ENCODE results near the gene ARHGEF7.

Gene ARHGEF7

GRCh38 chr13:111298214-111298975, 183.3 kb downstream of the ARHGEF7 start:
- no peak for DNase-seq (ENCODE audit: low spot score)

GRCh38 chr13:111302045-111302726, 187.1 kb downstream of the ARHGEF7 start:
- no peak for DNase-seq (ENCODE audit: low spot score)

DNA sequence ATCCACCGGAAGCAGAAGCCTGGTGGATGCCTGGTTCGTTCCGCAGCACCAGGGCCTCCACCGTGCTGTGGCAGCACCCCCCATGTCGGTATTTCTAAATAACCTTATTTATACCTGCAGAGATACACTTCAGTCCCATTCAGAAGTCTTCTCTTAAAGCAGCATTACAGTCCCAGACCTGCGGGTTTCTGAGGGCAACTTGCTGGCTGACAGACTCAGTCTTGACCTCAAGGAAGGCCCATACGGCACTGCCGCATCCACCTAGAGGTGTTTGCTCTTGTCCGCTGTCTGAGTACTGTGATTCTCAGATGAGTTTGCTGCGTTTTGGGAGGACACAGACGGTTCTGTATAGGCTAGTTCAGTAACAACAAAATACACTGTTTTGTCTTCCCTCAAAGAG, 188.4 kb downstream of the ARHGEF7 start:
- DNase-seq (ENCODE audit: low spot score), result no peak

DNA sequence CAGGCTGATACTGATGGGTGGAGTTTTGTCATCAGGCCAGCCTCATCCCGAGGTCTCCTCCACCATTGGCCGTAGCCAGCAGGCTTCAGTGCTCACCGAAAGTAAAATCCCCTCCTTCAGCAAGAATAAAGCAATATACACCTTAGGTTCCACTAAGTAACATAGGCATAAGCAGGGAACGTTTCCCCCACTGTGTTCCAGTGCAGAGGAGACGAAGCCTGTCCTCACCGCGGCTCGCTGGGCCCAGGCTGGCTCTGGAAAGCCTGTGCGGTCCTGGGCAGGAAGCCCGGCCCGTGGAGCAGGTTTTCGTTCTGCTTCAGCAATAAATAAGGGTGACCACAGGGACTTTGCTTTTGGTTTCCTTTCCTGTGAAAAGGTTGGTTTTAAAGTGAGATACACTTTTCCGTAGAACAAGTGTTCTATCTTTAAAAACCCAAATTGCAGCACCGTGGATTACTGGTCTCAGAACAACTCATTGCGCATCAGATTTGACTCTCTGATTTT, 189.0 kb downstream of the ARHGEF7 start:
- DNase-seq (ENCODE audit: low spot score), result no peak

DNA sequence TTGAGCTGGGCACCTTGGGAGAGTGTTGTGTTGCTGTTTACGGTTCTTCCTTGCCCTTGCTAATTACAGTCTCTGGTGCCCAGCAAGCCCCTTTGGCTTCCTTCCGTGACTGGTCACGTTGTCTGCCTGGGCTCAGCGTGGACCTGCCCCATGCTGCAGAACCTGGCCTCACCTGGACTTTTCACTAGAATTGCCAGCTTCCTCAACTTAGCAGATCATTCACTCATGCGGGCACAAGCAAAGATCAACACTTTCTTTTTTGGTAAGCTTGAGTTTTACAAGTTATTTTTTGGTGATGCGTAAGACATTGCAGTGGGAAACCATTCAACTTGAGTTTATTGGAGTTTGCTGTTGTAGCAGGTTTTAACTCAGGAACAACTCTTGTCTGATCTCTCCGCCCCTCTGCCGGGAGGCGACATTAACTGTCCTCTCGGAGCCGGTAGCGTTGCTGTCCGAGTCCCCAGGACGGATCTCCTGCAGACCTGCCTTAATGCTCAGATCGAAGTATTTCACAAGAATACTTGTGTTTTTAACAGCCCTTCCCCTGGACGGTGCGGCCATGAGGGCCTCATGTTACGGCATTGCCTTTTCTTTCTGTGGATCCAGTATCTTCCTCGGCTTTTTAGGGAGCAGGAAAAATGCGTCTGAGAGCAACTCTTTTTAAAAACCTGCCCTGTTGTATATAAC, 189.6 kb downstream of the ARHGEF7 start:
- DNase-seq (ENCODE audit: low spot score), result no peak

DNA sequence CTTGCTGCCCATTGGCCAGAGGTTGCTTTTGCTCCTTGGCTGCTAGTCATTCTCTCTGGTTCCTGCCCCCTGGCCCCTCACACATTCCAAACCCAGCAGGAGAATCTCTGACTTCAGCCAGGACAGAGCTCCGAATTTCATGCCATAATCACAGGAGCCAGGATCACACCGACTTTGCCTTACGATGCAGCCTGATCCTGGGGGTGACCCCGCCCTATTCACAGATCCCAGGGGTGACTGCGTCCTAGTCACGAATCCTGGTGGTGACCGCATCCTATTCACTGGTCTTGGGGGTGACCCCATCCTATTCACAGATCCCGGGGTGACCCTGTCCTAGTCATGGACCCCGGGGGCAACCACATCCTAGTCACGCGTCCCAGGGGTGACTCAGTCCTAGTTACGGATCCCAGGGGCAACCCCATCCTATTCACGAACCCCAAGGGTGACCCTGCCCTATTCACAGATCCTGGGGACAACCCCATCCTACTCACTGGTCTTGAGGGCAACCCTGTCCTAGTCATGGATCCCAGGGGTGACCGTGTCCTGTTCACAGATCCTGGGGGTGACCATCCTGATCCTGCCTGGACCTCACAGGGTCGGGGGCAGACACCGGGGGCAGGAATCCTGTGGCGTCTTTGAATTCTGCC, 198.0 kb downstream of the ARHGEF7 start:
- DNase-seq (ENCODE audit: low spot score), result no peak

DNA sequence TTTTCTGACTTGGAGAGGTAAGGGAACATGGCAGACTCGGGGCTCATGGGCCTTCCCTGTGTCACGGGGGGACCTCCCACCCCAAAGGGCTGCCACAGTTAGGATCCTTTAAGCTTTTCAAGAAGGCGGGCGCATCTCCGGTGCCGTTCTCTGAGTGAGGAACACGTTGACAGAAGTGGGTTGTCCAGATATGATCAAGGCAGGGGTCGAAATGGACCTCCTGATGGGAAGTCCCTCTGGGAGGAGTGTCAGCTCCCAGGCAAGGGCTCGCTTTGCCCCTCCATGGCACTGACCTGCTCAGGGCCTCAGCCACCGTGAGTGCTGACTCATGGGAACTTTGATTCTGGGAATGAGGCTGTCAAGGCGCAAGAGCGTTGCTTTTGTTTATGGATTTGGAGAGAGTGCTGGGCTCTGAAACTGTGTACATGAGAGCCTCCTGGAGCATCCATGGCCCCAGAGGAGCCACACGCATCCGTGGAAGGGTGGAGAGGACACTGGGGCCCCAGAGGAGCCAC, 198.9 kb downstream of the ARHGEF7 start:
- DNase-seq (ENCODE audit: low spot score), result no peak

GRCh38 chr13:111314852-111315251, 199.7 kb downstream of the ARHGEF7 start:
- DNase-seq (ENCODE audit: low spot score), result no peak

- DNase-seq (ENCODE audit: low spot score), result no peak
Measured at GRCh38 chr13:111315347-111315995, 200.4 kb downstream of the ARHGEF7 start.

GRCh38 chr13:111316161-111316730, 201.1 kb downstream of the ARHGEF7 start:
- no peak for DNase-seq (ENCODE audit: low spot score)

DNA sequence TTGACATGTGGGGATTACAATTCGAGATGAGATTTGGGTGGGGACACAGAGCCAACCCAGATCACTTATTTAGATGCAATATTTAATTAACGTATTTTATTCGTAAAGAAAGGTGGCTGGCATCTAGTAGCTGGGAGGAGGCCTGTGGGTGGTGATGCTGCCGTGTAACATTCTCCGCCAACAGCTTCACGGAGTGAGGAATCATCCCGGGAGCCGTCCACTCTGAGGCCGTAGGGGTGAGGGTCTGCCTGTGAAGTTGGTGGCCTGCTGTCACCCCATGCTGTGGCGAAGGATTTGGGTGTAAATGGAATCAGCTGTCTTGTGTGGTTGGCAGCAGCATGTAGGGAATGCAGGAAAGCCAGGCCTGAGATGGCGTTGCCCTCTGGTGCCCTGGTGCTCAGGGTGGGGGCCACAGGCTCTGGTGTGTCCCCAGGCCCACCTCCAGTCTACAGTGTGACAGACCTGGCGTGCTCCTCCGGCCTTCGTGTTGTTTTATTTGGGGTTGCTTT, 202.0 kb downstream of the ARHGEF7 start:
- no peak for DNase-seq (ENCODE audit: low spot score)

GRCh38 chr13:111317571-111318345, 202.6 kb downstream of the ARHGEF7 start:
- no peak for DNase-seq (ENCODE audit: low spot score)

DNA sequence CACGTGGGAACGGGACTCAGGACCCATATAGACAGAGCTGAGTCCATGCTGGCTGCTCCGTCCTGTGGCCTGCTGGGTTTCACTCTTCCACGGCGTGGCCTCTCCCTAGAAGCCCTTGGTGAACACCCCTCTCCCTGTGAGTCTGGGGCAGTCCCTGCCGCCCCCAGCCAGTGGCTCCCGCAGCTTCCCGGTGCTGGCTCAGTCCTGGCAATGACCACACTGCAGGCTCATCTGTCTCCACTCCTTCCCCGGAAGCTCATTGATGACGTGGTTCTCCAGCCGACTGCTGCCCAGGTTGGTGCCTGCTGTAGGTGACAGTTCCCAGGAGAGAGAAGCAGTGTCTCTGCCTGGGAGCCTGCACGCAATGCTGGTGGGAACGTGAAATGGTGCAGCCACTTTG, 203.3 kb downstream of the ARHGEF7 start:
- DNase-seq (ENCODE audit: low spot score), result no peak

DNA sequence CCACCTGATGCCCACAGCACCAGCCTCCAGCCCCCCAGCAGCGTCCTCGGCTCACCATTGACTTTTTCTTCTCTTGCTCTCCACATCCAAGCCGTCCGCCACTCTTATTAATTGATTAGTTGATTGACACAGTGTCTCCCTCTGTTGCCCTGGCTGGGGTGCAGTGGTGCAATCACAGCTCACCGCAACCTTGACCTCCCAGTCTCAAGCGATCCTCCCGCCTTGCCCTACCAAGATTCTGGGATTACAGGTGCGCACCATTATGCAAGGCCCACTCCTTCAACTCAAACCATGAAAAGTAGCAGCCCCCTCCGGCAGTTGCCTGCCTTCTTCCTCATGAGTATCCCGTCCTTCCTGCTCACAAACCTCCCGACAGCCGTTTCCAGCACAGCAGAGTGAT, 204.4 kb downstream of the ARHGEF7 start:
- DNase-seq (ENCODE audit: low spot score), result no peak

GRCh38 chr13:111319998-111320911, 205.1 kb downstream of the ARHGEF7 start, which contains the start of gene TEX29:
Gene TEX29 (plus strand): TSS chr13:111320642. CDS start chr13:111320891, 249 bp downstream.
- no peak for DNase-seq (ENCODE audit: low spot score)

- DNase-seq (ENCODE audit: low spot score), result no peak
Measured at GRCh38 chr13:111322001-111322915, 207.1 kb downstream of the ARHGEF7 start.

DNA sequence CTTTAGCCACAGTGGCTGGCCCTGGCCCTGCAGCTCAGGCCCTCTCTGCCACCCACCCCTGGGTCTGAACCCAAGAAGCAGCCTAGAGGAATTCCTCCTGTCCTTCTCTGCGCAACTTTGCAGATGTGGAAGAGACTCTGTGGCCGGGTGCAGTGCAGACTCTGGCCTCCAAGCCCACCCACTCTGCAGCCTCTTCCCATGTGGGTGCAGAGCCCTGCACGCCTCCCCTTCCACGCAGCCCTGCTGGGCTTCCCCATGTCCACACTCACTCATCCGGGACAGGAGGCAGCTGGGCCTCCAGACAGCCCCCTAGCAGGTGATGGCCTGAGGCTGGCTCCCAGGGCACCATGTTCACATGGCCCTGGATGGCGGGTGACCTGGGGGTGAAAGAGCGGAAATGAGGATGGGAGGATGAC, 207.8 kb downstream of the ARHGEF7 start:
- no peak for DNase-seq (ENCODE audit: low spot score)
